RCC 7860 (cell line): ENCODE results near the gene HOMEZ.
A peak's percentile ranks its signal among the peaks of the same experiment; 100 is the strongest.
"Not testable (repeated sequence)": the region's sequence is repeated elsewhere in the genome, so short reads cannot be mapped to it uniquely, and the experiment has no call there.

ENCODE experiments used
- DNase-seq: peaks from one replicate; pipeline ENCODE4 v3.0.0-alpha.2; 2015; ENCODE audit warnings: low spot score
- FAIRE-seq: peaks from 2 replicates; lab custom pipeline; 2012; peaks lifted over from hg19 to GRCh38; lab: Jason Lieb, UNC

The HOMEZ gene

GRCh38 chr14:23286020-23286901, at the start of gene HOMEZ:
HOMEZ (minus strand) TSS chr14:23286132; CDS start chr14:23285952, 180 bp downstream.
- FAIRE-seq (peak; percentile 58), DNase-seq (peak; percentile 87)

- DNase-seq (no peak), FAIRE-seq (no peak)
These were observed 49.7 kb upstream of the HOMEZ start for GRCh38 chr14:23335623-23336022.

GRCh38 chr14:23327947-23328744, 42.2 kb upstream of the HOMEZ start:
- peak; percentile 24 for DNase-seq
- FAIRE-seq, result no peak

GRCh38 chr14:23326491-23327332, 40.8 kb upstream of the HOMEZ start:
- FAIRE-seq, result no peak
- DNase-seq, result no peak

GRCh38 chr14:23325746-23326145, 39.8 kb upstream of the HOMEZ start:
- DNase-seq, FAIRE-seq: not testable (repeated sequence)

GRCh38 chr14:23324993-23325392, 39.1 kb upstream of the HOMEZ start:
- FAIRE-seq, result no peak
- DNase-seq, result no peak

- no peak for FAIRE-seq
- no peak for DNase-seq
These were observed 38.5 kb upstream of the HOMEZ start for GRCh38 chr14:23324455-23324846.

- FAIRE-seq (no peak), DNase-seq (no peak)
These were observed 38.0 kb upstream of the HOMEZ start for GRCh38 chr14:23323838-23324454.

GRCh38 chr14:23322568-23323517, 36.9 kb upstream of the HOMEZ start:
- FAIRE-seq, result no peak

GRCh38 chr14:23321572-23322547, 35.9 kb upstream of the HOMEZ start:
- no peak for FAIRE-seq

More at GRCh38 chr14:23322568-23323517, 36.9 kb upstream of the HOMEZ start:
- DNase-seq, result no peak

GRCh38 chr14:23320584-23321571, 34.9 kb upstream of the HOMEZ start, which contains the start of gene PABPN1:
PABPN1 (plus strand) TSS chr14:23321457; CDS start chr14:23321470, 13 bp downstream.
- DNase-seq (peak; percentile 97), FAIRE-seq (peak; percentile 74)

More at GRCh38 chr14:23321572-23322547, 35.9 kb upstream of the HOMEZ start:
- peak; percentile 22 for DNase-seq

GRCh38 chr14:23319746-23320583, 34.0 kb upstream of the HOMEZ start:
- no peak for FAIRE-seq

GRCh38 chr14:23316300-23316699, 30.4 kb upstream of the HOMEZ start:
- FAIRE-seq (no peak), DNase-seq (no peak)

More at GRCh38 chr14:23319746-23320583, 34.0 kb upstream of the HOMEZ start:
- DNase-seq, result no peak

- no peak for FAIRE-seq
These were observed 24.6 kb upstream of the HOMEZ start for GRCh38 chr14:23310546-23310945.

GRCh38 chr14:23308721-23309445, 23.0 kb upstream of the HOMEZ start:
- no peak for DNase-seq
- FAIRE-seq, result no peak

More at GRCh38 chr14:23310546-23310945, 24.6 kb upstream of the HOMEZ start:
- DNase-seq, result no peak
